ENCODE data around the gene RD3L. TPM values are rescaled to one million over a fixed set of nuclear protein-coding genes. Genes with fewer than 3 reads are reported as not detected.
A peak's percentile ranks its signal among the peaks of the same experiment; 100 is the strongest.

The RD3L gene
- total and polyA plus RNA-seq, 2 of the 13 experiments (the other 11 are each of a cell fraction or from before 2014, with no cell fraction given) = not detected

DNA sequence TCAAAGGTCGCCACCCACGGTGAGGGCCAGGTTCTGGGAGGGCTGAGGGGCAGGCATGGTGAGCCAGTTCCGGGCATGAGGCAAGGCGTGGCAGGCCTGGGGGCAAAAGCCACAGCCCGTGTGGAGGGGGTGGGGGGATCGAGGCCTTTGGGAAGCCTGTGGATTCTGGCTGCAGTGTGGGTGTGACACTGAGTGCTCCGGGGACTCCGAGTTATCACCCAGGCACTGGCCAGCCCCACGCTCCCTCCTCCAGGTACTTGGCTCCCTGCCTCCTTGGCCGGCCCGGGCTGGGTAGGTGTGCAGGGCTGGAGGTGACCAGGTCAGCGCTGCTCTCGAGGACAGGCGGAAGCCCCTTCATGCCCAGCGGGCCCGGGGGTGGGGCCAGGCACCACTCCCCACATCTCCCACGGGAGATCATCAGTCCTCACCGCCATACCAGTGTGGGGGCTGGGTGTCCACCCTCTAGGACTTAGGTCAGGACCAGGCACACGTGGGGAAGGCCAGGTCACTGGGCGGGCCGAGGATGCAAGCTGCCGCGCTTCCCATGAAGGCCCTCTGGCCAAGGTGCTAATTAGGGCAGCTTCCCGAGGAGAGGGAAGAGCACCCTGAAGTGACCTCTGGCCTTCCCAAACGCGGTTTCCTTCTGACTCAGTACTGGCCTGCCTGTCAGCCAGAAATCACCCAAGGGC is 48.2 kb downstream of the RD3L start (continued):
- TF ChIP-seq, protein P1, sequence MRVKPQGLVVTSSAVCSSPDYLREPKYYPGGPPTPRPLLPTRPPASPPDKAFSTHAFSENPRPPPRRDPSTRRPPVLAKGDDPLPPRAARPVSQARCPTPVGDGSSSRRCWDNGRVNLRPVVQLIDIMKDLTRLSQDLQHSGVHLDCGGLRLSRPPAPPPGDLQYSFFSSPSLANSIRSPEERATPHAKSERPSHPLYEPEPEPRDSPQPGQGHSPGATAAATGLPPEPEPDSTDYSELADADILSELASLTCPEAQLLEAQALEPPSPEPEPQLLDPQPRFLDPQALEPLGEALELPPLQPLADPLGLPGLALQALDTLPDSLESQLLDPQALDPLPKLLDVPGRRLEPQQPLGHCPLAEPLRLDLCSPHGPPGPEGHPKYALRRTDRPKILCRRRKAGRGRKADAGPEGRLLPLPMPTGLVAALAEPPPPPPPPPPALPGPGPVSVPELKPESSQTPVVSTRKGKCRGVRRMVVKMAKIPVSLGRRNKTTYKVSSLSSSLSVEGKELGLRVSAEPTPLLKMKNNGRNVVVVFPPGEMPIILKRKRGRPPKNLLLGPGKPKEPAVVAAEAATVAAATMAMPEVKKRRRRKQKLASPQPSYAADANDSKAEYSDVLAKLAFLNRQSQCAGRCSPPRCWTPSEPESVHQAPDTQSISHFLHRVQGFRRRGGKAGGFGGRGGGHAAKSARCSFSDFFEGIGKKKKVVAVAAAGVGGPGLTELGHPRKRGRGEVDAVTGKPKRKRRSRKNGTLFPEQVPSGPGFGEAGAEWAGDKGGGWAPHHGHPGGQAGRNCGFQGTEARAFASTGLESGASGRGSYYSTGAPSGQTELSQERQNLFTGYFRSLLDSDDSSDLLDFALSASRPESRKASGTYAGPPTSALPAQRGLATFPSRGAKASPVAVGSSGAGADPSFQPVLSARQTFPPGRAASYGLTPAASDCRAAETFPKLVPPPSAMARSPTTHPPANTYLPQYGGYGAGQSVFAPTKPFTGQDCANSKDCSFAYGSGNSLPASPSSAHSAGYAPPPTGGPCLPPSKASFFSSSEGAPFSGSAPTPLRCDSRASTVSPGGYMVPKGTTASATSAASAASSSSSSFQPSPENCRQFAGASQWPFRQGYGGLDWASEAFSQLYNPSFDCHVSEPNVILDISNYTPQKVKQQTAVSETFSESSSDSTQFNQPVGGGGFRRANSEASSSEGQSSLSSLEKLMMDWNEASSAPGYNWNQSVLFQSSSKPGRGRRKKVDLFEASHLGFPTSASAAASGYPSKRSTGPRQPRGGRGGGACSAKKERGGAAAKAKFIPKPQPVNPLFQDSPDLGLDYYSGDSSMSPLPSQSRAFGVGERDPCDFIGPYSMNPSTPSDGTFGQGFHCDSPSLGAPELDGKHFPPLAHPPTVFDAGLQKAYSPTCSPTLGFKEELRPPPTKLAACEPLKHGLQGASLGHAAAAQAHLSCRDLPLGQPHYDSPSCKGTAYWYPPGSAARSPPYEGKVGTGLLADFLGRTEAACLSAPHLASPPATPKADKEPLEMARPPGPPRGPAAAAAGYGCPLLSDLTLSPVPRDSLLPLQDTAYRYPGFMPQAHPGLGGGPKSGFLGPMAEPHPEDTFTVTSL (CRISPR knock-in tag; IDR thresholded peaks at IDR 0.05; ENCODE audit: borderline replicate concordance) = no peak
- no peak for TF ChIP-seq ZNF235 (CRISPR knock-in tag; IDR thresholded peaks at IDR 0.05; ENCODE audit: borderline replicate concordance)
- TF ChIP-seq ZFX (CRISPR knock-in tag; IDR thresholded peaks at IDR 0.05; ENCODE audit: low read depth) = no peak; the same call in 1 of the 2 replicates
- TF ChIP-seq, protein P2, sequence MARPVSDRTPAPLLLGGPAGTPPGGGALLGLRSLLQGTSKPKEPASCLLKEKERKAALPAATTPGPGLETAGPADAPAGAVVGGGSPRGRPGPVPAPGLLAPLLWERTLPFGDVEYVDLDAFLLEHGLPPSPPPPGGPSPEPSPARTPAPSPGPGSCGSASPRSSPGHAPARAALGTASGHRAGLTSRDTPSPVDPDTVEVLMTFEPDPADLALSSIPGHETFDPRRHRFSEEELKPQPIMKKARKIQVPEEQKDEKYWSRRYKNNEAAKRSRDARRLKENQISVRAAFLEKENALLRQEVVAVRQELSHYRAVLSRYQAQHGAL (CRISPR knock-in tag; IDR thresholded peaks at IDR 0.05; ENCODE audit: not compliant biosample characterization) = no peak
- TF ChIP-seq ZNF143 (CRISPR knock-in tag; IDR thresholded peaks at IDR 0.05) = no peak
- TF ChIP-seq ZSCAN25 (CRISPR knock-in tag; IDR thresholded peaks at IDR 0.05) = no peak
- TF ChIP-seq ZNF672 (CRISPR knock-in tag; IDR thresholded peaks at IDR 0.05) = no peak
- TF ChIP-seq ZNF331 (CRISPR knock-in tag; IDR thresholded peaks at IDR 0.05) = no peak
- no peak for TF ChIP-seq CREM (IDR thresholded peaks at IDR 0.05)
- TF ChIP-seq CREM (CRISPR knock-in tag; IDR thresholded peaks at IDR 0.05) = no peak
- TF ChIP-seq RELA (CRISPR knock-in tag; IDR thresholded peaks at IDR 0.05) = no peak
- no peak for TF ChIP-seq ZNF468 (CRISPR knock-in tag; IDR thresholded peaks at IDR 0.05)
- no peak for TF ChIP-seq ZBTB7B (CRISPR knock-in tag; IDR thresholded peaks at IDR 0.05)
- TF ChIP-seq SRF (IDR thresholded peaks at IDR 0.05; ENCODE audit: low read depth, low read length) = no peak
- no peak for TF ChIP-seq ZNF777 (CRISPR knock-in tag; IDR thresholded peaks at IDR 0.05)
- TF ChIP-seq, protein P3, sequence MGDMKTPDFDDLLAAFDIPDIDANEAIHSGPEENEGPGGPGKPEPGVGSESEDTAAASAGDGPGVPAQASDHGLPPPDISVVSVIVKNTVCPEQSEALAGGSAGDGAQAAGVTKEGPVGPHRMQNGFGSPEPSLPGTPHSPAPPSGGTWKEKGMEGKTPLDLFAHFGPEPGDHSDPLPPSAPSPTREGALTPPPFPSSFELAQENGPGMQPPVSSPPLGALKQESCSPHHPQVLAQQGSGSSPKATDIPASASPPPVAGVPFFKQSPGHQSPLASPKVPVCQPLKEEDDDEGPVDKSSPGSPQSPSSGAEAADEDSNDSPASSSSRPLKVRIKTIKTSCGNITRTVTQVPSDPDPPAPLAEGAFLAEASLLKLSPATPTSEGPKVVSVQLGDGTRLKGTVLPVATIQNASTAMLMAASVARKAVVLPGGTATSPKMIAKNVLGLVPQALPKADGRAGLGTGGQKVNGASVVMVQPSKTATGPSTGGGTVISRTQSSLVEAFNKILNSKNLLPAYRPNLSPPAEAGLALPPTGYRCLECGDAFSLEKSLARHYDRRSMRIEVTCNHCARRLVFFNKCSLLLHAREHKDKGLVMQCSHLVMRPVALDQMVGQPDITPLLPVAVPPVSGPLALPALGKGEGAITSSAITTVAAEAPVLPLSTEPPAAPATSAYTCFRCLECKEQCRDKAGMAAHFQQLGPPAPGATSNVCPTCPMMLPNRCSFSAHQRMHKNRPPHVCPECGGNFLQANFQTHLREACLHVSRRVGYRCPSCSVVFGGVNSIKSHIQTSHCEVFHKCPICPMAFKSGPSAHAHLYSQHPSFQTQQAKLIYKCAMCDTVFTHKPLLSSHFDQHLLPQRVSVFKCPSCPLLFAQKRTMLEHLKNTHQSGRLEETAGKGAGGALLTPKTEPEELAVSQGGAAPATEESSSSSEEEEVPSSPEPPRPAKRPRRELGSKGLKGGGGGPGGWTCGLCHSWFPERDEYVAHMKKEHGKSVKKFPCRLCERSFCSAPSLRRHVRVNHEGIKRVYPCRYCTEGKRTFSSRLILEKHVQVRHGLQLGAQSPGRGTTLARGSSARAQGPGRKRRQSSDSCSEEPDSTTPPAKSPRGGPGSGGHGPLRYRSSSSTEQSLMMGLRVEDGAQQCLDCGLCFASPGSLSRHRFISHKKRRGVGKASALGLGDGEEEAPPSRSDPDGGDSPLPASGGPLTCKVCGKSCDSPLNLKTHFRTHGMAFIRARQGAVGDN (CRISPR knock-in tag; IDR thresholded peaks at IDR 0.05) = peak; percentile 70
- 0 out of 2 replicates have a peak, but pooled peaks have one; percentile 27 for TF ChIP-seq EED (CRISPR knock-in tag; IDR thresholded peaks at IDR 0.05)
- peak; percentile 43; the same call in 1 of the 2 replicates for TF ChIP-seq NR2C2 (CRISPR knock-in tag; IDR thresholded peaks at IDR 0.05; ENCODE audit: borderline replicate concordance)
- no peak for TF ChIP-seq JUN (CRISPR knock-in tag; IDR thresholded peaks at IDR 0.05)
- TF ChIP-seq ZNF660 (CRISPR knock-in tag; IDR thresholded peaks at IDR 0.05; ENCODE audit: borderline replicate concordance, low read depth) = no peak
- TF ChIP-seq NR2F6 (IDR thresholded peaks at IDR 0.05) = peak; percentile 34; the same call in 1 of the 2 replicates
- no peak for TF ChIP-seq NR2F6 (CRISPR knock-in tag; IDR thresholded peaks at IDR 0.05)
